ENCODE results near the gene ASCC3. TPM values are rescaled to one million over a fixed set of nuclear protein-coding genes. Genes with fewer than 3 reads are reported as not detected.
A peak's percentile ranks its signal among the peaks of the same experiment; 100 is the strongest.

ASCC3 gene
- total and polyA plus RNA-seq, 4 donors, result 12.8 to 32.7 (median 16.4) TPM

GRCh38 chr6:100685747-100686146 is 195.4 kb downstream of the ASCC3 start (continued):
- TF ChIP-seq NR2F2 (IDR thresholded peaks at IDR 0.05) (no peak), REST (IDR thresholded peaks at IDR 0.05) (no peak), HNF4A (conservative IDR thresholded peaks at IDR 0.05) (no peak)
- TF ChIP-seq, protein P1, sequence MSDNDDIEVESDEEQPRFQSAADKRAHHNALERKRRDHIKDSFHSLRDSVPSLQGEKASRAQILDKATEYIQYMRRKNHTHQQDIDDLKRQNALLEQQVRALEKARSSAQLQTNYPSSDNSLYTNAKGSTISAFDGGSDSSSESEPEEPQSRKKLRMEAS (IDR thresholded peaks at IDR 0.05), result no peak

DNA sequence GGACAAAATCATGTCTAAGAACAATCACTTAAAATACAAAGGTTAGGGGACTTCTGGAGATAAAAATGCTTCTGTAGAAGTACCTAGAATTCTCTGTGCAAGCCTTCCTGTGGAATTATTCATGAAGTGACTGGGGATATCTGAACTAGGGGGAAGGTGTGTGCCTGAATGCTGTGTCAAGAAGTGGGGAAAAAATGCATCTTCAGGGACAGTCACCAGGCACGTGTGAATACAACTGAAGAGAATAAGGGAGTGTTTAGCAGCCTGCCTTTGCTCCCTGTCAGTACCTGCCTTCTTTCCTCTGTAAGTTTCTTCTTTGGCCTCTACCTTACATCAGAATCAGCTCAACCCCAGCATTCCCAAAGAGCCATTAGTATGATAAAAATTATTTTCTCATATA is 201.0 kb downstream of the ASCC3 start:
- Histone ChIP-seq H3K9me3 (ENCODE audit: control insufficient read depth in 4 of 4, low read length in 3 of 4) (no peaks in the 10 kb centered on the region), H3K9ac (ENCODE audit: low read depth in 1 of 2, low read length in 2 of 2) (no peak overlapping the region), H3K4me1 (ENCODE audit: control insufficient read depth in 4 of 4, insufficient read depth in 4 of 4, low read length in 3 of 4) (peaks cover 0 to 5% (median 3%) of the 10 kb centered on the region in 4 donors), H3K4me3 (ENCODE audit: low read depth in 1 of 3, low read length in 3 of 3) (no peak overlapping the region), H3K36me3 (ENCODE audit: control insufficient read depth in 4 of 4, insufficient read depth in 3 of 4, low read depth in 1 of 4, low read length in 3 of 4) (no peaks in the 10 kb centered on the region), H3K27me3 (ENCODE audit: control insufficient read depth in 4 of 4, insufficient read depth in 4 of 4, low read length in 3 of 4) (no peaks in the 10 kb centered on the region), H3K27ac (ENCODE audit: low read depth in 1 of 2, low read length in 2 of 2) (no peak overlapping the region)
- WGBS, result 71% methylated on average over 1 of the region's 1 CpG
- DNase-seq (ENCODE audit: low spot score), result no peak
- TF ChIP-seq, protein P1 (IDR thresholded peaks at IDR 0.05), result no peak
- TF ChIP-seq GABPA (IDR thresholded peaks at IDR 0.05 in 1 of 2, conservative IDR thresholded peaks at IDR 0.05 in 1 of 2) (no peak), EGR1 (IDR thresholded peaks at IDR 0.05; ENCODE audit: low read depth in 2 of 2) (no peak), REST (IDR thresholded peaks at IDR 0.05) (no peak), HNF4G (IDR thresholded peaks at IDR 0.05) (no peak), NR2F2 (IDR thresholded peaks at IDR 0.05) (no peak), HNF4A (conservative IDR thresholded peaks at IDR 0.05) (no peak), FOXA1 (IDR thresholded peaks at IDR 0.05) (no peak)

DNA sequence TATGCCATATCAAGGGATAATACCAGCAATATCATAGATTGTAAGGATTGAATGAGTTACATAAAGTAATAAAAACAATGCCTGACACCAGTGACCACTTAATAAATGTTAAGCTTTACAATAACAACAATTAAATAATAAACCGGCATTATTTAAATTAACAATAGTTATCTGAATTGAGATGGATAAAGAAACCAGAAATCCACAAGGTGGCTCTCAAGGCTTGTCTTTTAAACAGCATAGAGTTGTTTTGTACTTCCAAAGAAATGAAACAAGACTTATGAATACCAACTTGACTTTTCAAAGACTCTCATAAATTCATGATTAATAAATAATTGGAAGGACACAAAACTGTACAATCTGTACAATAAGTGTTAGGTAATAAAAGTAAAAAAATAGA is 203.1 kb downstream of the ASCC3 start:
- H3K27ac ChIP-seq (ENCODE audit: low read depth in 1 of 2, low read length in 2 of 2), result no peak overlapping the region
- no peak for TF ChIP-seq EGR1 (IDR thresholded peaks at IDR 0.05; ENCODE audit: low read depth in 2 of 2)
- TF ChIP-seq RAD21 (IDR thresholded peaks at IDR 0.05), result peak; percentile 36 to 37
- WGBS, result 92% methylated on average over 1 of the region's 1 CpG
- no peak overlapping the region for H3K9ac ChIP-seq (ENCODE audit: low read depth in 1 of 2, low read length in 2 of 2)
- DNase-seq (ENCODE audit: low spot score), result no peak
- peaks cover 0 to 5% (median 3%) of the 10 kb centered on the region in 4 donors for H3K4me1 ChIP-seq (ENCODE audit: control insufficient read depth in 4 of 4, insufficient read depth in 4 of 4, low read length in 3 of 4)
- no peak overlapping the region for H3K4me3 ChIP-seq (ENCODE audit: low read depth in 1 of 3, low read length in 3 of 3)
- no peaks in the 10 kb centered on the region for H3K9me3 ChIP-seq (ENCODE audit: control insufficient read depth in 4 of 4, low read length in 3 of 4)
- H3K36me3 ChIP-seq (ENCODE audit: control insufficient read depth in 4 of 4, insufficient read depth in 3 of 4, low read depth in 1 of 4, low read length in 3 of 4), result no peaks in the 10 kb centered on the region
- H3K27me3 ChIP-seq (ENCODE audit: control insufficient read depth in 4 of 4, insufficient read depth in 4 of 4, low read length in 3 of 4), result no peaks in the 10 kb centered on the region

Data from liver (tissue), 9 donors.